ENCODE measurements around the gene STK40. TPM values are rescaled to one million over a fixed set of nuclear protein-coding genes. Genes with fewer than 3 reads are reported as not detected.

STK40 gene
- total and polyA plus RNA-seq, 9 of the 15 experiments (the other 6 are each of a cell fraction or from before 2014, with no cell fraction given) = 0.69 to 94.3 (median 39.1) TPM

- TF ChIP-seq CHD7 (IDR thresholded peaks at IDR 0.05; ENCODE audit: low read depth, low read length) = no peak
- peak; percentile 59 for TF ChIP-seq ZNF121 (CRISPR knock-in tag; conservative IDR thresholded peaks at IDR 0.05)
- no peak for TF ChIP-seq HEY1 (CRISPR knock-in tag; IDR thresholded peaks at IDR 0.05; ENCODE audit: borderline replicate concordance)
- TF ChIP-seq ZNF175 (CRISPR knock-in tag; IDR thresholded peaks at IDR 0.05; ENCODE audit: low read depth) = no peak
- no peak for TF ChIP-seq EP300 (IDR thresholded peaks at IDR 0.05; ENCODE audit: low read length)
- no peak for TF ChIP-seq CSDE1 (IDR thresholded peaks at IDR 0.05)
- peak; percentile 95 for TF ChIP-seq SMARCA5 (IDR thresholded peaks at IDR 0.05)
- TF ChIP-seq MTA2 (IDR thresholded peaks at IDR 0.05; ENCODE audit: low read depth) = no peak
- no peak for TF ChIP-seq ZNF76 (CRISPR knock-in tag; IDR thresholded peaks at IDR 0.05; ENCODE audit: borderline replicate concordance)
- TF ChIP-seq POLR2B (IDR thresholded peaks at IDR 0.05; ENCODE audit: low read depth, partially characterized antibody) = peak; percentile 22
- 0 out of 4 replicates have a peak, but pooled peaks of 1 of the 2 experiments have one; percentile 21 for TF ChIP-seq MLLT1 (IDR thresholded peaks at IDR 0.05)
These were observed 61.9 kb downstream of the STK40 start, which contains the start of gene EVA1B (continued) for GRCh38 chr1:36323636-36324352.
